Neural progenitor cell (in vitro differentiated cells): ENCODE measurements around the gene PRMT7. TPM values are rescaled to one million over a fixed set of nuclear protein-coding genes. Genes with fewer than 3 reads are reported as not detected.
A peak's percentile ranks its signal among the peaks of the same experiment; 100 is the strongest.

Source experiments
- DNase-seq: peaks from one replicate; pipeline ENCODE4 v3.0.0-alpha.2; 2016; ENCODE audit warnings: low spot score
- H2AFZ ChIP-seq: fragments of 200-600 bp; sonication (generic); replicated peaks from 2 replicates; pipeline ENCODE4 v1.6.1; 2016; ENCODE audit warnings: antibody characterized with exemption
- H3F3A ChIP-seq: fragments of 200-600 bp; sonication (generic); 2 replicates; pipeline ENCODE4 v1.6.1; 2016; ENCODE audit warnings: antibody characterized with exemption, low read depth
- H3K27ac ChIP-seq: fragments of 200-600 bp; sonication (generic); 2 replicates; pipeline ENCODE4 v1.5.1; 2016; ENCODE audit warnings: mild to moderate bottlenecking
- H3K27me3 ChIP-seq: fragments of 200-600 bp; sonication (generic); 2 replicates; pipeline ENCODE4 v1.6.1; 2016; ENCODE audit warnings: mild to moderate bottlenecking, moderate library complexity
- H3K36me3 ChIP-seq: fragments of 200-600 bp; sonication (generic); 2 replicates; pipeline ENCODE4 v1.5.1; 2016
- H3K4me1 ChIP-seq: fragments of 200-600 bp; sonication (generic); 2 replicates; pipeline ENCODE4 v1.6.1; 2016; ENCODE audit warnings: mixed run types
- H3K4me2 ChIP-seq: fragments of 200-600 bp; sonication (generic); 2 replicates; pipeline ENCODE4 v1.6.1; 2016
- H3K4me3 ChIP-seq: fragments of 200-600 bp; sonication (generic); 2 replicates; pipeline ENCODE4 v1.5.1; 2016
- H3K79me2 ChIP-seq: fragments of 200-600 bp; sonication (generic); 2 replicates; pipeline ENCODE4 v1.6.1; 2016; ENCODE audit warnings: low read depth
- H3K9ac ChIP-seq: fragments of 200-600 bp; sonication (generic); 2 replicates; pipeline ENCODE4 v1.6.1; 2016
- H3K9me3 ChIP-seq: fragments of 200-600 bp; sonication (generic); 2 replicates; pipeline ENCODE4 v1.5.1; 2016; ENCODE audit warnings: low read depth
- H4K20me1 ChIP-seq: fragments of 200-600 bp; sonication (generic); 2 replicates; pipeline ENCODE4 v1.6.1; 2016; ENCODE audit warnings: low read depth
- H3K27ac Mint-ChIP-seq: 3 replicates; pipeline ENCODE4 v1.8.0; 2021; ENCODE audit warnings: mixed read lengths
- H3K27me3 Mint-ChIP-seq: 2 replicates; pipeline ENCODE4 v1.8.0; 2022; ENCODE audit warnings: low read depth, mild to moderate bottlenecking, inconsistent platforms, moderate library complexity, mixed read lengths; ENCODE audit not compliant: insufficient read depth
- H3K36me3 Mint-ChIP-seq: 3 replicates; pipeline ENCODE4 v1.8.0; 2021; ENCODE audit warnings: mixed read lengths
- H3K4me1 Mint-ChIP-seq: 3 replicates; pipeline ENCODE4 v1.8.0; 2021; ENCODE audit warnings: mixed read lengths
- H3K4me3 Mint-ChIP-seq: 3 replicates; pipeline ENCODE4 v1.8.0; 2021; ENCODE audit warnings: mild to moderate bottlenecking, moderate library complexity, mixed read lengths
- H3K9me3 Mint-ChIP-seq: 3 replicates; pipeline ENCODE4 v1.8.0; 2020; ENCODE audit warnings: mixed read lengths
- CTCF ChIP-seq: fragments of 200-600 bp; sonication (generic); IDR thresholded peaks from 2 replicates; pipeline ENCODE4 v1.5.1; 2017; ENCODE audit warnings: antibody characterized with exemption, mild to moderate bottlenecking
- EZH2 ChIP-seq: fragments of 200-600 bp; sonication (generic); IDR thresholded peaks from 2 replicates; pipeline ENCODE4 v1.6.1; 2017; ENCODE audit warnings: antibody characterized with exemption, mild to moderate bottlenecking, moderate library complexity
- EZH2phosphoT487 ChIP-seq: fragments of 200-600 bp; sonication (generic); IDR thresholded peaks from 2 replicates; pipeline ENCODE4 v1.6.1; 2017; ENCODE audit warnings: antibody characterized with exemption
- total RNA-seq: library from RNA; depleted of rRNA; stranded (reverse); fragments of >200 nt; gene quantifications from 2 replicates; pipeline ENCODE4 v1.2.3, GENCODE V29; 2015; ENCODE audit warnings: low replicate concordance

The PRMT7 gene
- total RNA-seq, 1 donor from 2014 or later: 70.2 TPM

GRCh38 chr16:68273896-68274295 is 36.9 kb upstream of the PRMT7 start:
- Mint-ChIP-seq H3K27me3 (no peaks in the 10 kb centered on the region), H3K36me3 (no peaks in the 10 kb centered on the region), H3K9me3 (no peaks in the 10 kb centered on the region), H3K27ac (peak overlapping the region; percentile 33), H3K4me1 (peaks cover 6% of the 10 kb centered on the region), H3K4me3 (no peak overlapping the region)
- Histone ChIP-seq H4K20me1 (no peaks in the 10 kb centered on the region), H3K4me1 (no peaks in the 10 kb centered on the region), H3K9me3 (no peaks in the 10 kb centered on the region), H3F3A (peaks cover 11% of the 10 kb centered on the region), H2AFZ (no peak overlapping the region), H3K27me3 (no peaks in the 10 kb centered on the region), H3K27ac (no peak overlapping the region), H3K36me3 (no peaks in the 10 kb centered on the region), H3K4me2 (no peak overlapping the region), H3K79me2 (peaks cover 8% of the 10 kb centered on the region), H3K9ac (no peak overlapping the region), H3K4me3 (no peak overlapping the region)
- TF ChIP-seq EZH2: no peak
- TF ChIP-seq CTCF: no peak
- TF ChIP-seq EZH2phosphoT487: no peak
- DNase-seq: no peak

GRCh38 chr16:68274441-68274840 is 36.4 kb upstream of the PRMT7 start:
- no peak for DNase-seq
- Mint-ChIP-seq H3K4me1 (peaks cover under 1% of the 10 kb centered on the region), H3K9me3 (no peaks in the 10 kb centered on the region), H3K4me3 (no peak overlapping the region), H3K36me3 (peaks cover 2% of the 10 kb centered on the region), H3K27ac (peak overlapping the region; percentile 33), H3K27me3 (no peaks in the 10 kb centered on the region)
- Histone ChIP-seq H2AFZ (no peak overlapping the region), H3K4me2 (no peak overlapping the region), H3F3A (peaks cover 8% of the 10 kb centered on the region), H3K9me3 (no peaks in the 10 kb centered on the region), H3K4me3 (no peak overlapping the region), H3K79me2 (peaks cover 8% of the 10 kb centered on the region), H3K27me3 (no peaks in the 10 kb centered on the region), H3K9ac (no peak overlapping the region), H4K20me1 (no peaks in the 10 kb centered on the region), H3K27ac (no peak overlapping the region), H3K4me1 (no peaks in the 10 kb centered on the region), H3K36me3 (no peaks in the 10 kb centered on the region)
- TF ChIP-seq EZH2 (no peak), EZH2phosphoT487 (no peak), CTCF (no peak)

GRCh38 chr16:68275611-68276191 is 35.1 kb upstream of the PRMT7 start:
- DNase-seq: no peak
- peaks cover 2% of the 10 kb centered on the region for H3K36me3 Mint-ChIP-seq

More at GRCh38 chr16:68275611-68276191, 35.1 kb upstream of the PRMT7 start:
- Histone ChIP-seq H3K36me3 (no peaks in the 10 kb centered on the region), H3K27me3 (no peaks in the 10 kb centered on the region), H2AFZ (no peak overlapping the region), H3K4me1 (no peaks in the 10 kb centered on the region), H3K4me3 (no peak overlapping the region), H3K9ac (no peak overlapping the region), H3K4me2 (no peak overlapping the region), H3K79me2 (peaks cover 1% of the 10 kb centered on the region), H3K27ac (peak overlapping the region; percentile 55), H3K9me3 (no peaks in the 10 kb centered on the region), H4K20me1 (no peaks in the 10 kb centered on the region), H3F3A (peaks cover 8% of the 10 kb centered on the region)
- no peaks in the 10 kb centered on the region for H3K27me3 Mint-ChIP-seq
- H3K4me3 Mint-ChIP-seq: no peak overlapping the region
- no peaks in the 10 kb centered on the region for H3K9me3 Mint-ChIP-seq
- H3K4me1 Mint-ChIP-seq: no peaks in the 10 kb centered on the region
- TF ChIP-seq EZH2: no peak
- TF ChIP-seq EZH2phosphoT487: no peak
- TF ChIP-seq CTCF: no peak
- no peak overlapping the region for H3K27ac Mint-ChIP-seq
